AG04450 (cell line): ENCODE results near the gene LEKR1. TPM values are rescaled to one million over a fixed set of nuclear protein-coding genes. Genes with fewer than 3 reads are reported as not detected.

Experiments used
- CTCF ChIA-PET: fragments of 300-600, 350-600 bp; formaldehyde crosslinking; extraction: SDS; loops from one replicate; lab custom pipeline; 2022; ENCODE audit warnings: antibody characterized with exemption, inconsistent platforms; lab: Charles Lee
- POLR2A ChIA-PET: fragments of 350-600 bp; formaldehyde crosslinking; extraction: SDS; loops from one replicate; lab custom pipeline; 2021; ENCODE audit warnings: antibody characterized with exemption, inconsistent platforms; lab: Yijun Ruan, JAX
- DNase-seq: peaks from one replicate; pipeline ENCODE4 v3.0.0-alpha.2; 2011; ENCODE audit warnings: low read depth, low spot score
- H3K27ac ChIP-seq: one replicate; pipeline ENCODE4 v1.5.1; 2012; ENCODE audit warnings: low read depth, low read length, control low read depth
- H3K27me3 ChIP-seq: one replicate; pipeline ENCODE4 v1.6.0; 2012; ENCODE audit warnings: low read length; ENCODE audit not compliant: control insufficient read depth, insufficient read depth
- H3K4me3 ChIP-seq: 2 replicates; pipeline ENCODE4 v1.5.1; 2011; ENCODE audit warnings: mild to moderate bottlenecking, low read depth, low read length, control low read depth
- H3K9me3 ChIP-seq: 2 replicates; pipeline ENCODE4 v1.5.1; 2012; ENCODE audit warnings: low read length; ENCODE audit not compliant: control insufficient read depth, insufficient read depth
- CTCF ChIP-seq: IDR thresholded peaks from 2 replicates; pipeline ENCODE4 v1.5.1; 2011; ENCODE audit warnings: low read depth, low read length, control low read depth, inconsistent platforms
- polyA plus RNA-seq: library from polyadenylated mRNA; depleted of rRNA; stranded (reverse); fragments of >200 nt; gene quantifications from 2 replicates; pipeline ENCODE4 v1.2.3, GENCODE V29; 2011

LEKR1 gene
- polyA plus RNA-seq, 1 experiment = 0.26 TPM

- no peaks in the 10 kb centered on the region for H3K27me3 ChIP-seq
- no peaks in the 10 kb centered on the region for H3K9me3 ChIP-seq
- TF ChIP-seq CTCF = no peak
- ChIA-PET CTCF (no interaction called here), POLR2A (no interaction called here)
- H3K27ac ChIP-seq = no peak overlapping the region
- H3K4me3 ChIP-seq = no peak overlapping the region
- no peak for DNase-seq
Observed at GRCh38 chr3:156981005-156981404, 154.9 kb downstream of the LEKR1 start.

GRCh38 chr3:156983559-156983958, 157.4 kb downstream of the LEKR1 start:
- DNase-seq = no peak
- no peak overlapping the region for H3K27ac ChIP-seq
- no peak overlapping the region for H3K4me3 ChIP-seq
- ChIA-PET CTCF (no interaction called here), POLR2A (no interaction called here)
- no peak for TF ChIP-seq CTCF
- no peaks in the 10 kb centered on the region for H3K9me3 ChIP-seq
- H3K27me3 ChIP-seq = no peaks in the 10 kb centered on the region

- no peaks in the 10 kb centered on the region for H3K27me3 ChIP-seq
- no peak for DNase-seq
- no peak for TF ChIP-seq CTCF
- H3K27ac ChIP-seq = no peak overlapping the region
- H3K4me3 ChIP-seq = no peak overlapping the region
- CTCF ChIA-PET = no interaction called here
- no peaks in the 10 kb centered on the region for H3K9me3 ChIP-seq
- POLR2A ChIA-PET = no interaction called here
Observed at GRCh38 chr3:156985711-156986110, 159.6 kb downstream of the LEKR1 start.

GRCh38 chr3:156987946-156988345, 161.8 kb downstream of the LEKR1 start:
- CTCF ChIA-PET = no interaction called here
- Histone ChIP-seq H3K9me3 (no peaks in the 10 kb centered on the region), H3K4me3 (no peak overlapping the region), H3K27ac (no peak overlapping the region), H3K27me3 (no peaks in the 10 kb centered on the region)
- no peak for TF ChIP-seq CTCF
- DNase-seq = no peak
- POLR2A ChIA-PET = no interaction called here

DNA sequence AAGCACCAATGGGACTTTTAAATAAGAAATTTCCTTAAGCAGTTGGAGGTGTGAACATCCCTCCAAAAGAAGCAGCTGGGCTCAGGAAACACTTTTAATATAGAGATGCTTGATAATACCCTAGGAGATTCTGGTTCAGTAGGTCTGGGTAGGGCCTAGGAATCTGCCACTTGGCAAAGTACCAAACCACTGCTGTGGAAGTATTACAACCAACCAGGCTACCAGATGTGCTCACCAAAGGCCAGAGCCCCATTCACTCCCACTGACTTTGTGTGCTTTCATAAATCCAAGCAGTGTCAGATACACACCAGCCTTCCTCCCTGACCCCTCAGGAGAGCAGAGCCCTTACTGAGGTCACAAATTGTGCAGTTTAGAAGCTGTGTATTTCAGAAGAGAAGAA, 171.2 kb downstream of the LEKR1 start:
- H3K27me3 ChIP-seq = no peaks in the 10 kb centered on the region
- H3K9me3 ChIP-seq = no peaks in the 10 kb centered on the region
- POLR2A ChIA-PET = no interaction called here
- no peak overlapping the region for H3K4me3 ChIP-seq
- CTCF ChIA-PET = no interaction called here
- no peak for DNase-seq
- no peak for TF ChIP-seq CTCF
- no peak overlapping the region for H3K27ac ChIP-seq
